Putamen (tissue), 1 donor: ENCODE data around the gene SPI1.
A peak's percentile ranks its signal among the peaks of the same experiment; 100 is the strongest.

Experiments used
- DNase-seq: peaks from one replicate; pipeline ENCODE4 v3.0.0-alpha.2; 2016; ENCODE audit warnings: low spot score

Gene SPI1

GRCh38 chr11:47378010-47378835 is at the start of gene SPI1:
Gene SPI1, minus strand, starts transcription at chr11:47378547. Its CDS starts 194 bp downstream, at chr11:47378353.
- DNase-seq: no peak

GRCh38 chr11:47426062-47426956 is 48.0 kb upstream of the SPI1 start, which contains the start of gene PSMC3:
Gene PSMC3, minus strand, starts transcription at chr11:47426439. Its CDS starts 160 bp downstream, at chr11:47426279.
- DNase-seq: peak; percentile 97

DNA sequence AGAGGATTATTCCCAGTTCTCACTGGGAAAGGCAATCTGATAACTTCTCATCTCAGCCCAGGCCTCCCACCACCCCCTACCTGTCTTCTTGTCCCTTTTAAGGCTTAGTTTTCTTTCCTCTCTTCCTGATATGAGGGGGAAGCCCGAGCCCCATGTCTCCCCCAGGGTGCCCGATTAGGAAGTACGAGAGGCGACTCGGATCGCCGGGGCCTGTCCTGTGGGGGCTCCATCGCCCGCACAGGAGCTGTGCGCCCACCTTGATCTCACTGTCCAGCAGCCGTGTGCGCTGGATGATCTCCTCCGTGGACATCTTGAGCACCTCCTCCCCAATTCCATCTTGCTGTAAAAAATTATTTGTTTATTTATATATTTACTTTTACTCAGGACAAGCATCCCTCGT is 47.3 kb upstream of the SPI1 start:
- DNase-seq: no peak

DNA sequence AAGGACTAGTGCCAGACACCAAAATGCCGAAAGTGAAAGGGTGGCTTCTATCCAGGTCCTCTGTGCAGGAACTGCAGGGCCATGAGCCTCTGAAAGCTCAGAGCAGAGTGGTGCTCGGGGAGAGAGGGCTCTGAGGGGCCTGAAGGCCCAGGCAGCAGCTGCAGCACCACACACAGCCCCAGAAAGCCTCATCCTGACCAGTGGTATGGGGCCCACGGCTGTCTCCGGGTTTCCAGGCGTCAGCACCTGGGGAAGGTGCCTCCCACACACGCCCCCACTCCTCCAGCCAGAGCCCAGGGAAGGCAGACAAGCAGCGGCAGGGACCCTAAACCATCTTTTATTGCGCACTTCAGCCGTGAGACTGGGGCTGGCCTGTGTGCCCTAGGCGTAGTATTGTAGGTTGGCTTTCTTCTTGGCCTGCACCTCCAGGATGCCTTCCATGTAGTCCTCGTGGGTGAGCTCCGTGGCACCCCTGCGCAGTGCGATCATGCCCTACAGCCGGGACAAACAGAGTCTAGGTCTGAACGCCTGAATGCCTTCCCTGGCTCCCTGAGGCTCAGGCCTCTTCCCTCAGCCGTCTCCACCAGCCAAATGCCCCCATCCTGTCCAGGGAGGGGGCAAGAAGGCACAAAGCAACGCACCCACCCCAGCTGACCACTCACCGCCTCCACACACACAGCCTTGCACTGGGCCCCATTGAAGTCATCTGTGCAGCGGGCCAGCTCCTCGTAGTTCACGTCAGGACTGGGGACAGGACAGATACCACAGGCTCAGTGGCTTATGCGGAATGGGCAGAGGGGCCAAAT is 40.3 kb upstream of the SPI1 start:
- no peak for DNase-seq

GRCh38 chr11:47417712-47418111 is 39.4 kb upstream of the SPI1 start:
- DNase-seq: no peak

DNA sequence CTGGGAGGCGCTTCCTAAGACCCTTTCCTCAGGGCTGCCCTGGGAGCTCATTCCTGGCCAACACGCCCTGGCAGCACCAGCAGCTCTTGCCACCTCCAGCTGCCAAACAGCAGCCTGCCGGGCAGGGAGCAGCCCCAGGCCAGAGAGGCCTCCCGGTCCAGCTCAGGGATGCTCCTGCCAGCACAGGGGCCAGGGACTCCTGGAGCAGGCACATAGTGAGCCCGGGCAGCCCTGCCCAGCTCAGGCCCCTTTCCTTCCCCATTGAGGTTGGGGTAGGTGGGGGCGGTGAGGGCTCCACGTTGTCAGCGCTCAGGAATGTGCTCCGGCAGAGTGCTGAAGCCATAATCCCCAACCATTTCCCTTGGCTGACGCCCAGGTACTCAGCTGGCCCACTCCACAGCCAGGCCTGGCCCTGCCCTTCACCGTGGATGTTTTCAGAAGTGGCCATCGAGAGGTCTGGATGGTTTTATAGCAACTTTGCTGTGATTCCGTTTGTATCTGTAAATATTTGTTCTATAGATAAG is 37.7 kb upstream of the SPI1 start:
- DNase-seq: no peak

GRCh38 chr11:47415091-47415854 is 36.9 kb upstream of the SPI1 start:
- DNase-seq: no peak

DNA sequence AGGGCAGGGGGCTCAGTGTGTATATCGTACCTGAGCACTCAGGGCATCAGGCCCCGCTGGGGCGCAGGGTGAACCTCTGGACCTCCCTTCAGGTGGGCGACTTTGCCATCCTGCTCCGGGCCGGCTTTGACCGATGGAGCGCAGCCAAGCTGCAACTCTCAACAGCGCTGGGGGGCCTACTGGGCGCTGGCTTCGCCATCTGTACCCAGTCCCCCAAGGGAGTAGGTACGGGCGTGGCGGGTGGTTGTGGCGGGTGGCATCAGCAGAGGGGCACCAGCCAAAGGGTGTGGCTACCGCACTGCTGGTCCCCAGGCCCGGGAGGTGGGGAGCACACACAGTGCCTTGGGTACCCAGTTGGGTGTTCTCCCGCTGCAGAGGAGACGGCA is 36.3 kb upstream of the SPI1 start:
- DNase-seq: no peak

- DNase-seq: no peak
These were observed 35.7 kb upstream of the SPI1 start for GRCh38 chr11:47413908-47414684.

- DNase-seq: no peak
These were observed 35.0 kb upstream of the SPI1 start for GRCh38 chr11:47413351-47413750.

GRCh38 chr11:47411884-47412746 is 33.8 kb upstream of the SPI1 start:
- no peak for DNase-seq

- DNase-seq: no peak
These were observed 32.3 kb upstream of the SPI1 start for GRCh38 chr11:47410370-47411264.

DNA sequence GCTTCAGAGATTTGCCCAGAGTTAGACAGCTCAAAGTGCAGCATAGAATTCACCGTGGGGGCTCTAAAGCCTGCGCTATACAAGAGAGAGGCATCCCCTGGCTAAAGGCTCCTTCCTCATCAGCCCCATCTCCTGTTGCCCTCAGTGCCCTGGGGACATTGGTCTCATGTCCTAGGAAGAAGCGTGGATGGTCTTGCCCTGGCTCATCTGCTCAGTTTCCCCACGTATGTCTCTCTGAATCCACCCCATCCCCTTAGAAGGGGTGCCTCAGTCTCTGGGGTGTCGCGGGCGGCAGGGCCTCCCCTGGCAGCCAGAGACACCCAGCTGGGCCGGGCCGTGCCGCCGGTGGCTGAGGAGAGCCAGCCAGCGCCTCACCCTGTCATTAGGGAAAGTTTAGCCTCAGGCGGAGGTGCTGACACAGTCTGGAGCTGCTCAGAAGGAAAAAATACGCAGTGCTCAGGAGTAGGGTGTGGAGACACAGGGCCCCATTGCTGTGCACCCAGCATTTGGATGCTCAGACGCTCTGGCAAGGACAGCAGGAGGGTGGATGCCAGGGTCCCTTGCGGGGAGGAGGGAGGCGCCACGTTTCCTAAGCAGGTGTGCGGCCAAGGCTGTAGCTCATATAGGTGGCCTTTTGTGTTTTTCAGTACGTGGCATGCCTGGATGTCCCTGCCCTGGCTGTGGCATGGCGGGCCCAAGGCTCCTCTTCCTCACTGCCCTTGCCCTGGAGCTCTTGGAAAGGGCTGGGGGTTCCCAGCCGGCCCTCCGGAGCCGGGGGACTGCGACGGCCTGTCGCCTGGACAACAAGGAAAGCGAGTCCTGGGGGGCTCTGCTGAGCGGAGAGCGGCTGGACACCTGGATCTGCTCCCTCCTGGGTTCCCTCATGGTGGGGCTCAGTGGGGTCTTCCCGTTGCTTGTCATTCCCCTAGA is 31.4 kb upstream of the SPI1 start:
- DNase-seq: no peak

DNA sequence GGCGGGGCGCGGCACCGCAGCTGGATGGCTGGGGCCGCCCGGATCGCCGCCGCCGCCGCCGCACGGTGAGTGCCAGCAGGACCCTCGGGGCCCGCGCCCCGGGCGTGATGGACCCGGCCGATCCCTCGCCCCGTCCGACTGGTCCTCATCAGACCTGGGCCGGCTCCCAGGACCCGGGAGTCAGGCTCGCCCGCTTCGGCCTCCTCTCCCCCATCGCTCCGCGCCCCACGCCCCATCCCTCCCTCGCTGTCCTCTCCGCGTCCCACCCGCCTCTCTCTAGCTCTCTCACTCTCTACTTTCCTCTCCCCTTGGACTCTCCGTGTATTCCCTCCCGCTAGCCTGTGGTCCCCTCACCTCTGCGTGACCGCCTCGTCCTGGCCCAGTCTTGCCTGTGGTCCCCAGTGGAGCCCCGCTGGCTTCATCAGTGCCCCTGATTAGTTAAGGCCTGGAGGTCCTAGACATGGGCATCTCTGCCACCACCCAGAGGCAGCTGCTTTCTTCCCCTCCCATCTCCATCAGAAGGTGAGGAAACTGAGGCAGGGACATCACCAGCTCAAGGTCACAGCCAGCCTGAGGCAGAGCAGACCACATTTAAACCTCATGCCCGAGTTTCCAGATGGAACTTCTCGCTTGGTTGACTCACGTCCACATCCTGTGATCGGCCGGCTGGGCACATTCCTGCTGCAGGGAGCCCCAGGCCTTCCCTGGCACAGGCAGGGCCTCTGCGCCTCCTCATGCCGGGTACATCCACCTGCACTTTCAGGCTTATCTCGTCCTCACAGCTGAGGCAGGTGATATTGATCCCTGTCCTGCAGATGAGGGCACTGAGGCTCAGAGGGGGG is 30.5 kb upstream of the SPI1 start:
- no peak for DNase-seq

- peak; percentile 95 for DNase-seq
These were observed 29.6 kb upstream of the SPI1 start, which contains the start of gene SLC39A13 for GRCh38 chr11:47407746-47408590. Gene SLC39A13, plus strand, starts transcription at chr11:47408590. Its CDS starts 1,505 bp downstream, at chr11:47410095.
